Right renal cortex interstitium (tissue), 3 donors: ENCODE results near the gene MSRB3. TPM values are rescaled to one million over a fixed set of nuclear protein-coding genes. Genes with fewer than 3 reads are reported as not detected.

Source experiments
- DNase-seq, 3 donors: peaks; one replicate each; pipeline ENCODE4 v3.0.0-alpha.2; 2013; ENCODE audit warnings: low read depth in 3 of 3, low spot score in 2 of 3
- polyA plus RNA-seq, 3 donors: library from polyadenylated mRNA; unstranded; fragments of 120-200 nt; gene quantifications; one replicate each; pipeline ENCODE4 v1.2.1, GENCODE V29; 2013; ENCODE audit not compliant: insufficient read length in 3 of 3

MSRB3 gene
- polyA plus RNA-seq, 3 donors, result 21.7 to 23.7 (median 22.4) TPM

GRCh38 chr12:65324056-65324455 lies 45.6 kb downstream of the MSRB3 start:
- DNase-seq, result no peak

- no peak for DNase-seq
Observed at GRCh38 chr12:65324551-65324950, 46.1 kb downstream of the MSRB3 start.

GRCh38 chr12:65325183-65325582 lies 46.7 kb downstream of the MSRB3 start:
- DNase-seq, result no peak

GRCh38 chr12:65326616-65327015 lies 48.1 kb downstream of the MSRB3 start:
- no peak for DNase-seq

GRCh38 chr12:65327207-65328076 lies 49.0 kb downstream of the MSRB3 start:
- DNase-seq, result no peak

GRCh38 chr12:65329721-65330120 lies 51.2 kb downstream of the MSRB3 start:
- DNase-seq, result no peak

GRCh38 chr12:65330331-65330730 lies 51.8 kb downstream of the MSRB3 start:
- DNase-seq, result no peak

GRCh38 chr12:65331456-65331855 lies 53.0 kb downstream of the MSRB3 start:
- DNase-seq, result no peak

GRCh38 chr12:65333649-65334048 lies 55.2 kb downstream of the MSRB3 start:
- no peak for DNase-seq

GRCh38 chr12:65334521-65334920 lies 56.0 kb downstream of the MSRB3 start:
- DNase-seq, result no peak

GRCh38 chr12:65335021-65335714 lies 56.7 kb downstream of the MSRB3 start:
- no peak for DNase-seq

GRCh38 chr12:65335981-65336380 lies 57.5 kb downstream of the MSRB3 start:
- DNase-seq, result no peak

- DNase-seq, result no peak
Observed at GRCh38 chr12:65339161-65339560, 60.7 kb downstream of the MSRB3 start.

- no peak for DNase-seq
Observed at GRCh38 chr12:65343230-65343629, 64.7 kb downstream of the MSRB3 start.

GRCh38 chr12:65343801-65344200 lies 65.3 kb downstream of the MSRB3 start:
- DNase-seq, result no peak

GRCh38 chr12:65355461-65355860 lies 77.0 kb downstream of the MSRB3 start:
- DNase-seq, result no peak

GRCh38 chr12:65362234-65363031 lies 84.0 kb downstream of the MSRB3 start:
- no peak for DNase-seq

GRCh38 chr12:65364046-65364445 lies 85.6 kb downstream of the MSRB3 start:
- DNase-seq, result no peak

- DNase-seq, result no peak
Observed at GRCh38 chr12:65367396-65367795, 88.9 kb downstream of the MSRB3 start.

- DNase-seq, result no peak
Observed at GRCh38 chr12:65368055-65368454, 89.6 kb downstream of the MSRB3 start.

- no peak for DNase-seq
Observed at GRCh38 chr12:65372574-65372973, 94.1 kb downstream of the MSRB3 start.
